Left renal pelvis (tissue), 4 donors: Measurements from ENCODE around the gene MYCBP2. TPM values are rescaled to one million over a fixed set of nuclear protein-coding genes. Genes with fewer than 3 reads are reported as not detected.

Experiments used
- DNase-seq, 4 donors: peaks; one replicate each; pipeline ENCODE4 v3.0.0-alpha.2; 2013; ENCODE audit warnings: low read depth in 4 of 4, low spot score in 3 of 4
- polyA plus RNA-seq, 4 donors: library from polyadenylated mRNA; unstranded; fragments of 120-200 nt; gene quantifications; one replicate each; pipeline ENCODE4 v1.2.1, GENCODE V29; 2013; ENCODE audit not compliant: insufficient read length in 4 of 4

Gene MYCBP2
- polyA plus RNA-seq, 4 donors: 46.2 to 70.1 (median 60.5) TPM

- DNase-seq: no peak
These were observed 324.2 kb downstream of the MYCBP2 start for GRCh38 chr13:77002590-77003190.

DNA sequence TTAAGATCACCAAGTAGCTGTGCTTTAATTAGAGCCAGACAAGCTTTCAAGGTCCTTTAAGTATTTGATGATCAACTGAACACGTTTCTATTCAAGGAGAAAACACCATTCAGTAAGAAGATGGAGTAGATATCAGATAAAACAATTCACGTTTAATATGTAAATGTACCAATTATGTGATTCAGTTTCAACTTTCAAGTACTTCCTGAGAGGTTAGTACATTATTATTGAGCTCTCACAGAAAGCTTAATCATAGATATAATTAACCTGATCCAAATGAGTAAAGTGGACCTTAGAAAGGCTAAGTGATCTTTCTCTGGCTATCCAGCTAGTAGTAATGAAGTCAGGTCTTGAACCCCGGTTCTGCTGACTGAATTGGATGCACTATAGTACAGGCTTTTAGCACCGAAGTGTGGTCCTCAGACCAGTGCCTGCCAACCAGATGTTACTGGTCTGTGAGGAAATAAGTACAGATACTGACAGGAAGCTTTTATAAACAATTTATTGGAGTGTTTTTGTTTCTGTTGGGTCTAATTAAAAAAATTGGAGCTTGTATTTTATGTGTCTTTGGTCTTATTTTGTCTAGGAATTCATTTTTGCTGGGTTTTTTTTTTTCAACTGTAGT lies 324.8 kb downstream of the MYCBP2 start:
- no peak for DNase-seq

DNA sequence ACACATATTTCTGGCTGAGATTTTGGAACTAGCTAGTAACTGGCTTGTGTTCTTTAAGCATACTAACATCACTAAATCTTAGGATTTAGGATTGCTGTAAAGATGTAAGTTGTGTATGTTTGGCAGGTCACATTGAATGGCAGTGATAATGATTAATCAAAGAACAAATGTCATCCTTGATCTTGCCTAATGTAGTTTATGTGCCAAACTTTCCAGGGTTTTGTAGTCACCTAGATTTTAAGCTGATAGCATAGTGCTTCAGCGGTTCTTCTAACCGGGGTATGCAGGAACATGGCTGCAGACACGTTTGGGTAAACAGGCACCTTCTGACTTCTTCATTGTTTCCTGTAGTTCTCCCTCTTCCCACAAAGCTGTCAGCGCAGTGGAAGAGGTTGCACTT lies 325.4 kb downstream of the MYCBP2 start:
- no peak for DNase-seq

- no peak for DNase-seq
These were observed 326.4 kb downstream of the MYCBP2 start for GRCh38 chr13:77000475-77000874.

Other genes with a start within 250 kb of the MYCBP2 start
- under 1 TPM in 3 of 4 donors, not detected in 1; 0.06 to 0.15 (median 0.07) TPM for gene SCEL, start 208.6 kb upstream of the MYCBP2 start, polyA plus RNA-seq